Activated CD8-positive, alpha-beta memory T cell treated with anti-CD3 and anti-CD28 coated beads, Interleukin-2, amount 50 U/mL, for 48 hours (primary cell): ENCODE measurements around the gene ZNF583.

ENCODE experiments used
- DNase-seq: peaks from one replicate; pipeline ENCODE4 v3.0.0-alpha.2; 2020

Gene ZNF583

DNA sequence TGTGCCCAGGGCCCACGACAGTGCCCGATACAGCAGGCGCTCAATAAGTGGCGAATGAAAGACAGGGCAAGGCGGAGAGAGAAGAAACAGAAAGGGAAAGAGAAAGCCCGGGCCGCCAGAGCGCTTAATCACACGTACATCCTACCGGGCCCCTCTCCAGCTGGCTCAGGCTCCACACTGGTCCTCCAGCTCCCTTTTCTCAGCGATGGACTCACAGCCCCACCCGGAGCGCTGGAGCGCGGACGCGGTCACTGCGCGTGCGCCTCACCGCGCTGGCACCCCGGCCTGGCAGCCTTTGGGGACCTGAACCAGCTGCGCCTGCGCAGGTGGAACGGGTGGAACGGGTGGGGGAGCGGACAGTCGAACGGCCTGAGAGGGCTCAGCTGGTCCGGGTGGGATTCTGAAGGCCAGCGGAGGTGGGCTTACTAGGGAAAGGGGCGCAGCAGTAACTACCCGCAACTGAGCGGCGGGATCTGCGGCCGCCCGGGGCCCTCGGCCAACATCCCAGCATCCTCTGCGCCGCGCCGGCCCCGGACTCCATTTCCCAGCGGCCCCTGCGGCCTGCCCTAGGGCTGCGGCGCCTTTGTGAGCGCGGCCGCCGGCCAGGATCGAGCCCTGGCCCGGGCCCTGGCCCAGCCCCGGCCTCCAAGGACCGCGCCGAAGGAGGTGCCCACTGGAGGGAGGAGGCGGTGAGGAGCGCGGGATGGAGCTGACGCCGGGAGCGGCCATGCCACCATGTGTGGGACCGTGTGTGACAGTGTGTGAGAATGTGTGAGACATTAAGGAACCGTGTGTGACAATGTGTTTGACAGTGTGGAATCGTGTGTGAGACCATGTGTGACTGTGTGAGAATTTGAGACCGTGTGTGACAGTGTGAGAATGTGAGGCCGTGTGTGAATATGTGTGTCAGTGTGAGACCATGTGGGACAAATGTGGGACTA is at the start of gene ZNF583:
Gene ZNF583 (plus strand): TSS at position 569 of the 941 bp plus-strand sequence. CDS start 2,783 bp downstream, outside the sequence.
- DNase-seq = peak; percentile 95

DNA sequence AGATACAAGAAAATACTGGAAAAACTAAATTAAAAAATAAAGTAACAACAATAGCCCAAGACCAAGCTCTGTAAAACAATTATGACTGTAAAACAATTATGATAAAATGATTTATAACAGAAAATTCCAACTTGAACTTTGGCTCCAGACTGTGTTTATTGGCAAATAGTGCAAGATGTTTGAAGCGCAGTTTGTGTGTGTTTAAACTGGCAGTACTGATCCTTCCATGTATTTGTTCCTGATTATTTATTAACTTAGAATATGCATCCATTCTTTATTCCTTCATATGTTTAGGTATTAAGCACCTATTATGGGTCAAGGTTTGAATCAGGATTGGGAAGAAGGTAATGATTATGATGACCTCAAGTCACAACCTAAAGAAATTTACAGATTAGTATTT is 48.6 kb upstream of the ZNF583 start:
- no peak for DNase-seq

DNA sequence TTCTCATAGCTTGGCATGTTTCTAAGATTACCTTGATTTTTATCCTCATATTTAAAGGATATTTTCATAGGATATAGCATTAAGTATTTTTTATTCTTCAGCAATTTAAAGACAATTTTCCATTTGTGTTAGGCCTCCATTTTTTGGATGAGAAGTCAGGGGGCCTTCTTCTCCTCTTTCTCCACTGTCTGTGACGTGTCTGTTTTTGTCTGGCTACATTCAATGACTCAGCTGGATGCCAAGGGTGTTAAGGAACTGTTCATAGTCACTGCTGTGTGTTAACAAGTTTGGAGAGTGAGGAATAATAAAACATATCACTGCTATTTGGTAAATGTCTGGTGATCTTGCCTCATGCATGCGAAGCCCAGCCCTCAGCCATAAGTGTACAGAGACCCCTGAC is 47.2 kb upstream of the ZNF583 start:
- no peak for DNase-seq

DNA sequence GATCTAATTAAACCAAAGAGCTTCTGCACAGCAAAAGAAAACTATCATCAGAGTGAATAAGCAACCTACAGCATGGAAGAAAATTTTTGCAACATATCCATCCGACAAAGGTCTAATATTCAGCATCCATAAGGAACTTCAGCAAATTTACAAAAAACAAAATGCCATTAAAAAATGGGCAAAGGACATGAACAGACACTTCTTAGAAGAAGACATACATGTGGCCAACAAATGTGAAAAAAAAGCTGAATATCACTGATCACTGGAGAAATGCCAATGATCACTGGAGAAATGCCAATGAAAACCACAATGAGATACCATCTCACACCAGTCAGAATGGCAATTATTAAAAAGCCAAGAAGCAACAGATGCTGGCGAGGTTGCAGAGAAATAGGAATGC is 43.3 kb upstream of the ZNF583 start:
- no peak for DNase-seq

DNA sequence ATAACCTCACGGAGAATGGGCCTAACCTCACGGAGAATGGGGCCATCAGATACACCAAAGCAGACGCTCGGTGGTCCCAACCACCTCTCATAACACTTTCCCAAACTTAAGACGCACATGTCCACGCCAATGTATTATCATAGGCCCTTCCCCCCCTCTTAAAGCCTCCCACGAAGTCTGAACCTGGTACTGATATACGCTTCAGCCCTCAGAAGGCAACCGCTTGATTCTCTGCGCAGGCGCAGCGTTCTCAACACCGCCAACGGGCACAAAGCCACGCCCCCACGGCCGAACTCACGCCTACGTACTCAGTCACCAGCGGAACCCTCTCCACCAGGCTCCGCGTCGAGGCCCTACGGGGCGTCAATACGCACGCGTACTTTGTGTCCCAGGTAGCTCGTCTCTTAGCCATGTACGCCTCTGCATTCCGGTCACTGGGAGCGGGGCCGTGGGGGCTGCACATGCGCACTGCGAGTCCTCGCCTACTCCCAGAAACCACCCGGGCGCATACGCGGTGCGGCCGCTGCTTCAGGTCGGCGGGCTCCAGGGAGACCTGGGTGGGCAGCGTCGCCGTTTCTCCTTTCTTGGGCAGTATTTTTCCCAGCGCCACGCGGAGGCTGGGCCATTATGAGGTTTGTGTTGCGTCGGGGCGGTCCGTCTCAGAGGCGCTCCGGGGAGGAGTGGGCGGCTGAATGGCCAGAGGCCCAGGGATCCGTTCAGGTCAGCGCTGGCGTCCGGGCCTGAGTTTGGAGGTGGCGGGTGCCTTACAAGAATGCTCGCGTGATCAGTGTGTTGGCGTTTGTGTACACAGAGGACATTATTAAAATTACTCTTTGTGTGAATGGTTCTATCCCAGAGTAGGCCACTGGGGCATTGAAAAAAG is 36.1 kb upstream of the ZNF583 start:
- DNase-seq = peak; percentile 89

DNA sequence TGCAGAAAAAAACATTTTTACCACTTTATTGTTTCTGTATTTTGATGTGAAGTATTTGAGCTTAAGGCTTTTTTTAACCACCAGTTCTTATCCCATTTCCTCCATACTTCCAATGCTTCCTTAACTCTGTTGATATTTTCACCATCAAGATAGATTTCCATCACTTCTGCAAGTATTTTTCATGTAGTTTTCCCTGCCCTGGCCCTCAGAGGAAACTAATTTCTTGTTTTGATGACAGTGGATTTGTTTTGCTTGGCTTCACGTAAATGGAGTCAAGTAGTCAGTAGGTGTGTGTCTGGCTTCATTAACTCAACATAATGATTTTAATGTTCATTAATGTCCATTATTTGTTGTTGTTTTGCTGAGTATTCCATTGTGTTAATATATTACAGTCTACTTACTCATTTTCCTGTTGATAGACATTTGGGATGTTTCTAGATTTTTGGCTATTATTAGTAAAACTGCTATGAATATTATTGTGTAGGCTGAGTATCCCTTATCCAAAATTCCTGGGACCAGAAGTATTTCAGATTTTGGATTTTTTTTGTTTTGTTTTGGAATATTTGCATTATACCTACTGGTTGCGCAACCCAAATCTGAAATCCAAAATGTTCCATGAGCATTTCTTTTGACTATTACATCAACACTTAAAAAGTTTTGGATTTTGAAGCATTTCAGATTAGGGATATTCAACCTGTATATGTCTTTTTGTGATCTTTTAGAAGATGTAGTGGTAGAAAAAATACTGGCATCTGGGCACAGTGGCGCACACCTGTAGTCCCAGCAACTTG is 34.1 kb upstream of the ZNF583 start:
- DNase-seq = no peak

DNA sequence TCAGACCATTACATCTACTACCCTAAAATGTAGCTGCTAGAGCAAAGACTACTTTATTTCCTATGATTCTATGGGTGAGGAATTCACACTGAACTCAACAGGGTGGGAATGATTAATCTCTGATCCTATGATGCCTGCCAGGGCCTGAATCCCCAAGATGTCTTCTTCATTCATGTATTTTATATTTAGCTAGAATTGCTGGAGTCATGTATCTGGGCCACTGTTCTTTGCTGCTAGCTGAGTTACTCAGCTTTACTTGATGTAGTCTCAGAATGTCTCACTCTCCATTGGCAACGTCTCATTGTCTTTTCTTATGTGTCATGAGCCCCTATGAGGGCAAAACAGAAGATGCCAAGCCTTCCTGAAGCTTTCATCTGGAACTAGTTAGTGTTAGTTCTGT is 31.9 kb upstream of the ZNF583 start:
- DNase-seq = no peak

DNA sequence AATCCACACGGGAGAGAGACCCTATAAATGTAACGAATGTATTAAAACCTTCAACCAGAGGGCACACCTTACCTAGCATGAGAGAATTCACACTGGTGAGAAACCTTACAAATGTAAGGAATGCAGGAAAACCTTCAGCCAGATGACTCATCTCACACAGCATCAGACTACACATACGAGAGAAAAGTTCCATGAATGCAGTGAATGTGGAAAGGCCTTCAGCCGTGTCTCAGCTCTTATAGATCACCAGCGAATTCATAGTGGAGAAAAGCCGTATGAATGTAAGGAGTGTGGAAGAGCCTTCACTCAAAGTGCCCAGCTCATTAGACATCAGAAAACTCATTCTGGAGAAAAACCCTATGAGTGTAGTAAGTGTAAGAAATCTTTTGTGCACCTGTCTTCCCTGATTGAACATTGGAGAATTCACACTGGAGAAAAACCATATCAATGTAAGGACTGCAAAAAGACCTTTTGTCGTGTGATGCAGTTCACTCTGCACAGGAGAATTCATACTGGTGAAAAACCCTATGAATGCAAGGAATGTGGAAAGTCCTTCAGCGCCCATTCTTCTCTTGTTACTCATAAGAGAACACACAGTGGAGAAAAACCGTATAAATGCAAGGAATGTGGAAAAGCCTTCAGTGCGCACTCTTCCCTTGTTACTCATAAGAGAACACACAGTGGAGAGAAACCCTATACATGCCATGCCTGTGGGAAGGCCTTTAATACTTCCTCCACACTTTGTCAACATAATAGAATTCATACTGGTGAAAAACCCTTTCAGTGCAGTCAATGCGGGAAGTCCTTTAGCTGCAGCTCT is 26.8 kb upstream of the ZNF583 start:
- DNase-seq = no peak

DNA sequence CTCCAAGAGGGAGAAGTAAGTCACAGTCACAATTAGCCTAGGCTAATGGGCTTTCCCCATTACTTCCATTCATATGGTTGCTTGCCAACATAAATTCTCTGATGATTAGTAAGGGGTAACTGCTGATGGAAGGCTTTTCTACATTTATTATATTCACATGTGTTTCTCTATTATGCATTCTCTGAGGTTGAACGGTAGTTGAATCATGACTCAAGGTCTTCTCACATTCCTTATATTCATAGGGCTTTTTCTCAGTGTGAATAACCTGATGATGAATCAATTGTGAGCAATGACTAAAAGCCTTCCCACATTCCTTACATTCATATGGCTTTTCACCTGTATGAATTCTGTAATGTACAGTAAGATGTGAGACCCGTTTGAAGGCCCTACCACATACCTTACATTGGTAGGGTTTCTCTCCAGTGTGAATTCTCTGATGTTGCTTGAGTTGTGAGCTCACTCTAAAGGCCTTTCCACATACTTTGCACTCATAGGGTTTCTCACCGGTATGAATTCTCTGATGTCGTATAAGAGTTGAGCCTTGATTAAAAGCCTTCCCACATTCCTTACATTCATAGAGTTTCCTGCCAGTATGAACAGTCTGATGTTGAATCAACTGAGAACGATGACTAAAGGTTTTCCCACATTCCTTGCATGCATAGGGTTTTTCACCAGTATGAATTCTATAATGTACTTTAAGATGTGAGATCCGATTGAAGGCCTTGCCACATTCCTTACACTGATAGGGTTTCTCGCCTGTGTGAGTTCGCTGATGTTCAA is 20.1 kb upstream of the ZNF583 start:
- no peak for DNase-seq

DNA sequence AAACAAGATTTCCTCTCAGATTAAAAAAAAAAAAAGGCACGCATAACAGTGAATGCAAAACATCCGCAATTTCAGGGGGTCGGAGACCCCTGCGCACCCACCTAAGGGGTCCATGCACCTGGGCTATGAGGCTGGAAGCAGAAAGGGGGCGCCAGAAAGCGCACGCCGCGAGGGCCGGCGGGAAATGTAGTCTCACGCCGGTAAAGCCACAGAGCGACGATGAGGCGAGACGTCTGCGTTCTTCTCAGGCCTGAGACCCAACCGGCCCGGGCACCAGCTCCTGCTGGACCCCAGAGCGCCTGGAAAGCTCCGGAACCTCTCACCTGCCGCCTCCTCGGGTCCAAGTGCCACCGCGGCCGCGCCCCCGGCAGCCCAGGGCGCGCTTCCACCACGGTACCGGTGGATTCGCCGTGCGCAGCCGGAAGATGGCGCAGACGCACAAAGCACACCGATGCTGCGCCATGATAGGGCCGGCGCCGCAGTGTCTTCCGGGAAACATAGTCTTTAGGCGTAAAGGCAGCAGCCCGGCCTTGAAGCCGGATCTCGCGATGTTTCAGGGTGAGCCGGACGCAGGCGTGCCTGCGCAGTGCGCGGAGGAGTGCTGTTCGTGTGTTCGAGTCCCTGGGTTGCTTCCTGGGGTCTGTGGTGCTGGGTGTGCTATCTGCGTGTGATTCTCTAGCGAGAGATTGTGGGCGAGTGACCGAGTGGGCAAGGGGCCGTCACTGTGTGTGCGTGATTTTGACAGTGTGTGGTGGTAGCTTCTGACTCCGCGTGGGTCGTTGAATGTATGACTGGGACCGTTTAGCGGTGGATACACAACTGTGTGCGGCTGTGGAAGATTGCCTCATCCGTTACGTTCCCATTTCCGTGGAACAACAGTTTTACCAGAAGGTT is 10.8 kb upstream of the ZNF583 start, which contains the start of gene ZNF582:
Gene ZNF582 (minus strand): TSS at position 416 of the 894 bp plus-strand sequence. CDS start 1,782 bp downstream, outside the sequence.
- DNase-seq = peak; percentile 89

DNA sequence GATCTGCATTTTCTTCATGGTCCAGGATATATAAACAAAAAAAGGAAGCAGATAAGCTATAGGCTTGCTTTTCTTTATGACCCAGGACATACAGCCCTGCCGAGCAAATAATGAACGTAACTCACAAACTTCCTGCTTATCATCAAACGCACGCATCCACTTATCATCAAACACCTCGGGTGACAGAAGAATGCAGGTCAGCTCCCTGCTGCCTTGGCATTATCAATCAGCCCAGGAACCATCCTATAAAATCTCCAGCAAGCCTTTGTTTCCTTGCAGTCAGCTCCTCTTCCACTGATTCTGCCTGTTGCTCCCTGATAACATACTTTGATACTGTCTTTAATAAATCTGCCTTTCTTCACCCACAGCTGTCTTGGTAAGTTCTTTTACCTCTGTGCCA is 5.3 kb upstream of the ZNF583 start:
- no peak for DNase-seq

DNA sequence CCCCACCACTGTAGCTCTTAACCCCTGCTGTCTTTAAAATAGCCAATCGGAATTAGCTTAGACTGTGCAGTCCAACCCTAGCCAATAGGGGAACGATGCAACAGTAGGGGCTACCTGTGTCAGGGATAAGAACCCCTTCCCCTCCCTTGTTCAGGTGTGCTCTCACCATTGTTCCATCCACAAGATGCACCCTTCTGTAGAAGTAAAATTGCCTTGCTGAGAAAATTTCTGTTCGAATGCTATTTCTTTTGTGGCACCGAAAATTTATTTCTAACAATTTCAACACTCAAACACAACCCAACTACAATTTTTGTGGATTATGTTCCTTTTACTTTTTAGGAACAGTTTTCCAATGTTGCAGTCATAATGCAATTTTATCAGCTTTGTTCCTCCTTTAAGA is 3.6 kb upstream of the ZNF583 start:
- no peak for DNase-seq

DNA sequence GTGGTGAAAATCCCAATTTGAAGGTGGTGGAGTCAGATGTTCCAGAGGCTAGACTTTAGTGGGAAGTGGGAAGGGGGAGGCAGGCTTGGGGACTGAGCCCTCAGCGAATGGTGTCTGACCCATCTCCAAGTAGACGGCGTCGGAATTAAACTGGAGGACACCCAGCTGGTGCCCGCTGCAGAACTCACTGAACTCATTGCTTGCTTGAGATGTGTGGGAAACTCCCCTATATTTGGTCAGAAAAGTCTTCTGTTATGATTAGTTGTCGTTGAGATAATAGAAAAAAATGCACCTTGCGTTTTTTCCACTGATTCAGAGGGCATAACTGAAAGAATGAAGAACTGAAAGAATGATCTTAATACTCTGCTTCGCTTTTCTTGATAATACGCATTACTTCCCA is 871 bp upstream of the ZNF583 start:
- no peak for DNase-seq

DNA sequence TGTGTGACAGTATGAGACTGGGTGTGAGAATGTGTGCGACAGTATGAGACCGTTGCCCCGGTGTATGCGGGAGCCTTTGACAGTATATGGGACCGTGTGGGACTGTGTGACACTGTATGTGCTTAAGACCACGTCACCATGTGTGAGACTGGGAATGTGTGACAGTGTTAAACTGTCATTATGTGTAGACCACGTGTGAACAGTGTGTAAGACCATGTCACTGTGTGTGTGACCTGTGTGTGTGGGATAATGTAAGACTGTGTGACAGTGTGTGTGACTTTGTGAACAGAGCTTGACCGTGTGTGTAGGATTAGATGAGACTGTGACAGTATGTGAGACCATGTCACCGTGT is 549 bp downstream of the ZNF583 start:
- no peak for DNase-seq

DNA sequence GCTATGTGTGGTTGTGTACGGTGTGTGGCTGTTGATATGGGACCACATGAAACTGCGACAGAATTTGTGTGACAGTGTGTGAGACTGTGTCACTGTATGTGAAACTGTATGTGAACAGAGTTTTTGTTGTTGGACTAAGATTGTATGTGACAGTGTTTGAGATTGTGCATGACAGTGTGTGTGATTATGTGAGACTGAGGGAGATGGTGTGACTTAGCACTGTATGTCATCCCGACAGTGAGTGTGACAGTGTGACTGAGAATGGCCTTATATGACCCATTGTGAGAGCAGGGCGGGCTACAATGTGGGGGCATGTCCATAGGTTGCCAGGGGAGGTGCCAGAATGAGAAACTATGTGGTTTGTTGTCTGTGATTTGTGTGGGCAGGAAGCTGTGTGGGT is 930 bp downstream of the ZNF583 start:
- no peak for DNase-seq

DNA sequence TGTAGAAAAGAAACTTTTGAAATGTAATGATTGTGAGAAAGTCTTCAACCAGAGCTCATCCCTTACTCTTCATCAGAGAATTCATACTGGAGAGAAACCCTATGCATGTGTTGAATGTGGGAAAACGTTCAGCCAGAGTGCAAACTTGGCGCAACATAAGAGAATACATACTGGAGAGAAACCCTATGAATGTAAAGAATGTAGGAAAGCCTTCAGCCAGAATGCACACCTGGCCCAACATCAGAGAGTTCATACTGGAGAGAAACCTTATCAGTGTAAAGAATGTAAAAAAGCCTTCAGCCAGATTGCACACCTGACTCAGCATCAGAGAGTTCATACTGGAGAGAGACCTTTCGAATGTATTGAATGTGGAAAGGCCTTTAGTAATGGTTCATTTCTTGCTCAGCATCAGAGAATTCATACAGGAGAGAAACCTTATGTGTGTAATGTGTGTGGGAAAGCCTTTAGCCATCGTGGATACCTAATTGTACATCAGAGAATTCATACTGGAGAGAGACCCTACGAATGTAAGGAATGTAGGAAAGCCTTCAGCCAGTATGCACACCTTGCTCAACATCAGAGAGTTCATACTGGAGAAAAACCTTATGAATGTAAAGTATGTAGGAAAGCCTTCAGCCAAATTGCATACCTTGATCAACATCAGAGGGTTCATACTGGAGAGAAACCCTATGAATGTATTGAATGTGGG is 19.3 kb downstream of the ZNF583 start:
- DNase-seq = no peak

DNA sequence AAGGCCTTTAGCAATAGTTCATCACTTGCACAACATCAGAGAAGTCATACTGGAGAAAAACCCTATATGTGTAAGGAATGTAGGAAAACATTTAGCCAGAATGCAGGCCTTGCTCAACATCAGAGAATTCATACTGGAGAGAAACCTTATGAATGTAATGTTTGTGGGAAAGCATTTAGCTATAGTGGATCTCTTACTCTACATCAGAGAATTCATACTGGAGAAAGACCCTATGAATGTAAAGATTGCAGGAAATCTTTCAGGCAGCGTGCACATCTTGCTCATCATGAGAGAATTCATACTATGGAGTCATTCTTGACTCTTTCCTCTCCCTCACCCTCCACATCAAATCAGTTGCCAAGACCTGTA is 19.8 kb downstream of the ZNF583 start:
- DNase-seq = no peak

DNA sequence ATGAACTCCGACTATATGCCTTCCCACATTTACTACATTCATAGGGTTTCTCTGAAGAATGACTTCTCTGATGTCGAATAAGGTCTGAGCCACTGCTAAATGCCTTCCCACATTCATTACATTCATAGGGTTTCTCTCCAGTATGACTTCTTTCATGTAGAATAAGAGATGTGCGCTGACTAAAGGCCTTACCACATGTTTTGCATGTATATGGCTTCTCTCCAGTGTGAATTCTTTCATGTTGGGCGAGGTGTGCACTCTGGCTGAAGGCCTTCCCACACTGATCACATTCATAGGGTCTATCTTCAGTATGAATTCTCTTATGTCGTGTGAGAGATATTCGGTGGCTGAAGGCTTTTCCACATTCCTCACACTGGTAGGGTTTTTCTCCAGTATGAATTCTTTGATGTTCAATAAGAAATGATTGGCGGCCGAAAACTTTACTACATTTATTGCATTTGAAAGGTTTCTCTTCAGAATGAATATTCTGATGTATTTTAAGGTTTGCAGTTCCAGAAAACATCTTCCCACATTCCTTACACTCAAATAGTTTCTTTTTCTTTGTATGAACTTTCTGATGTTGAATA is 37.2 kb downstream of the ZNF583 start:
- no peak for DNase-seq

DNA sequence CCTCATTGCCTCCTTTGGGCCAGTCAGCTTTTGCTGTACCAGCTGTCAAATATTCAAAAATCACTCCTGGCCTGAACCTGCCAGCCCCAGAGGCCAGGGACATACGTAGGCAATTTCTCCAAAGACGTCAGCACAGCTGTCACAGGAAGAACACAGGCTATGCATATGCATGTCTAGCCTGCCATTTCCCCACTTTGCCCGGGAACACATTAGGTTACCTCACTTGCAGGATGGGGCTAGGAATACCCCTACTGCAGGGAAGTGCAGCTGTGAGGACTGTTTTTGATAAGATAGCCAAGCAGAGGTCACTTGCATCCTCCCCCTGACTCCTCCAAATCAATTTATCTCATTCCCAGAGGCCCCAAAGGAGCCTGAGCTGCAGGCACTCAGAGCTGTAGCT is 70.2 kb downstream of the ZNF583 start:
- no peak for DNase-seq
